Keratinocyte (primary cell): ENCODE data around the gene TMEM270.

Experiments used
- CTCF ChIP-seq, 3 experiments: IDR thresholded peaks in 1 of 3; conservative IDR thresholded peaks in 1 of 3; optimal IDR thresholded peaks in 1 of 3; 2 replicates in 2 of 3; 3 replicates in 1 of 3; pipeline versions ENCODE3 to v1.5.1; 2011; ENCODE audit warnings: low read length in 3 of 3, mild to moderate bottlenecking in 3 of 3, moderate library complexity in 2 of 3, control low read depth in 1 of 3, inconsistent platforms in 1 of 3; ENCODE audit not compliant: insufficient read depth in 2 of 3; ENCODE audit errors: extremely low read depth in 1 of 3
- EZH2 ChIP-seq: IDR thresholded peaks from one replicate; pipeline ENCODE4 v1.6.1; 2012; ENCODE audit warnings: inconsistent platforms, mild to moderate bottlenecking, low read length, moderate library complexity

GRCh38 chr7:73851410-73852338 is 9.3 kb upstream of the TMEM270 start:
- TF ChIP-seq CTCF (optimal IDR thresholded peaks at IDR 0.05 in 1 of 3, IDR thresholded peaks at IDR 0.05 in 1 of 3, conservative IDR thresholded peaks at IDR 0.05 in 1 of 3; ENCODE audit: extremely low read depth in 1 of 3, insufficient read depth in 2 of 3, low read length in 3 of 3) (no peak), EZH2 (no peak)
